Peyer's patch (tissue), 4 donors: ENCODE measurements around the gene RNASE7.

Experiments used
- CTCF ChIP-seq, 6 experiments: fragments of 450-650 bp in 4 of 6; fragments of 200-600 bp in 2 of 6; sonication (generic) in 1 of 6; IDR thresholded peaks; one replicate each; pipeline ENCODE4 v1.5.1; 2017 to 2019; ENCODE audit warnings: antibody characterized with exemption in 6 of 6, mild to moderate bottlenecking in 3 of 6, moderate library complexity in 1 of 6
- POLR2A ChIP-seq, 2 donors: fragments of 450-650 bp; IDR thresholded peaks; one replicate each; pipeline ENCODE4 v1.5.1; 2017; ENCODE audit warnings: antibody characterized with exemption in 2 of 2, mild to moderate bottlenecking in 2 of 2, moderate library complexity in 2 of 2

- TF ChIP-seq CTCF (IDR thresholded peaks at IDR 0.05) (no peak), POLR2A (IDR thresholded peaks at IDR 0.05) (no peak)
Measured at GRCh38 chr14:21083565-21084325, 41.6 kb downstream of the RNASE7 start.
